HG03571 (cell line): Measurements from ENCODE around the gene LDB2.

Experiments
- ATAC-seq: cut with Tn5 transposase; IDR thresholded peaks from one replicate; pipeline ENCODE4 v1.9.1; 2021; ENCODE audit not compliant: unreplicated experiment

Gene LDB2

GRCh38 chr4:16608611-16609125 is 289.8 kb downstream of the LDB2 start:
- ATAC-seq = no peak

DNA sequence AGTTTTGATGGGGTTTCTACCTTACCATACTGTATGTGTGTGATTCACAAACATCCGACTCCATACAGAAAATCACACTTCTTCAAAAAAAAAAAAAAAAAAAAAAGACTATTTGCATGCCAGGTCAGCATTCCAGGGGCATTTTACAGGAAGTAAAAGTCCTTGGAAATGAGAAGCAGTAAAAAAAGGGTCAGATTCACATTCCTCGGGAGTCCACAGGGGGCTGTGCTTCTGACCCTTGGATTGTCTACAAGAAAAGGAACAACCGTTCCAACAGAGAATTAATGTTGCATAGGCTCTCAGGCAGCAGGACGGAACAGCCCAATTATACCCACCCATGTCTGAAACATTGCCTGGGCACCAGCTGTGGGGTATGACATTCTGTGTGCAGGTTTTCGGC is 290.3 kb downstream of the LDB2 start:
- ATAC-seq = no peak

DNA sequence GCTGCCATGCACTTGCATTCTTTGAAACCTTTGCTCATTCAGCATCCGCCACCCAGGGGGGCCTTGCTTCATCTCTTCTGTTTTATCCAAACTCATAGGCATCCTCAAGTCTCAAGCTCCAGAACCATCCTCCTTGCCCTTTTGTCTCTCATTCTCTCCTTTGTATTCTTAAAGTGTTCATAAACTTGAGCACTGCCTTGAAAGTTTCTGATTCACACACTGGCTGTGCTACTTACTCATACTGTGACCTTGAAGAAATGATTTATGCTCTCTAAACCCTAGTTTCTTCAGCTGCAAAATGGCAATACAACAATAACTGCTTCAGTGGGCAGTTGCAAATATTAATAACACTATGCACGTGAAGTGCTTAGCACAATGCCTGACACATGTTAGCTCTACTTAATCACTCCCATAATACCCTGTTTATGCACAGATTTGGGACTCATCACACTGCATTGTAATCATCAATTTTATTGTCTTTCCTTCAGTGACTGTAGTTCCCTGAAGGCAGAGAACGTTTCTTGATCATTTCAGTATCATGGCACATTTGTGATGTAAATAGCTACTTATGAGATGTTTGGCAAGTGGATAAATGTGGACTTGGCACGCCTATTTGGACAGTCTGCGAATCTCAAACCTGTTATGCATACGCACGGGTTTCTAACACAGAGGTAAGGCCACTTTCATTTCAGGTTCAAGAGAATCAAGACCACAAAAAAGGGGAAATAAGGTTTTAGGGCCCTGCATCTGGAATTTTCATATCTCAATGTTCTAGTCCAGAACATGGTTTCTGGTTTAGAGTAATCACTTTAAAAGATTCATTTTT is 291.0 kb downstream of the LDB2 start:
- no peak for ATAC-seq

DNA sequence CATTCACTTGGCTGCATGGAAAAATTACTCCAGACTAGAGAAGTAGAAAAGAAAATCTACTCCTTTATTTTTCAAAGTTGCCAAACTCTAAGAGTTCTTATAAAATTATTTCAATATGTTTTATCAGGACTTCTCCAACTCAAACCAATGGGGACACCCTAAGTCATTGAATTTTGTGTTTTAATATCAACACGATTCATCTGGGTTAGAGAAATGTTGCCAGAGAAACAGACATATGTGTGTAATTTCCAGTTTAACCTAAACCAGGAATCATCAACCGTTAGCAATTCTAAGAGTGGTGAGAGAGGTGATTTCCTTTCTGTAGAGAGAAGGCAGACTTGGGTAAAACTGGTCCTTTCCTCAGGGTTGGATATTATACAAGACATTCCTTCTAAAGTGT is 291.8 kb downstream of the LDB2 start:
- ATAC-seq = no peak

DNA sequence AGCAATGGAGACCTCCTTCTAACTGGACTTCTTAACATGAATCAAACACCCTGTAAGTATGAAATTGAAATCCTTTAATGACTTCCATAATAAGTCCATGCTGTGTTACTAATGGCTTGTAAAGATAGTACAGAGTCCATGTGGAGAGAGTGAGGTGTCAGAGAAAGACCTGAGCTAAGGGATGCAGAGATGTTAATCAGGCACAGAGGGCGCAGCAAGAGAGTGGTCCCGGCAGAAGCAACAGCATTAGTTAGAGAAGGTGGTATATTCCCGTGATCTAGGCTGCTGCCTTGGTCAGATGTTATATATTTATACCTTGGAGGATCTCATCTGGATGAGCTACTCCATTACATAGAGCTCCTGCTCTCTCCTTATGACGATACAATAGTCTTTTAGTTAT is 295.3 kb downstream of the LDB2 start:
- ATAC-seq = no peak

DNA sequence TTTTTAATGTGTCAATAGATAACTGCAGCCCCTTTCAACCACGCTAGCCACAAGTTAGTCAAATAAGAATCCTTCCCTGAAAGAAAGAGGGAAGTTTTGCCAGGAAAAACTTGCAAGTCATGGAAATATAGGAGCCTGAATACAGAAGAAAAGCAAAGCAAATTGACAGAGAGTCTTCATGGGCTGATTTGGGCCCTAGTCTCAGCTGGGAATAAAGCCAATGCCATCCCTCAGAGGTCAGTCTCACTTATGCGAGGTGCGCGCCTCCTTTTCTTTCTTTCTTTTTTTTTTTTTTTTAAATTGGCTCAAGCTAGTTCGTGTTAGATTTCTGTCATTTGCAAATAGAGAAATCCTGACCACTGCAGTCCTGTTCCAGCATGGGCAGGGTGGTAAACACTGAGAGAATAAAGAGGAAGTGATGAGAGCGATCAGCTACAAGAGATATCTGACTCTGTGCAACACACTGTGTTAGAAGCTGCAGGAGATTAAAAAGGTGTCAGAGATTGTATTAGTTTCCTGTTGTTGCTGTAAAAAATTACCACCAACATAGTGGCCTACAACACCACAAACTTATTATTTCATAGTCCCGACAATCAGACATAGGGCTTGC is 299.7 kb downstream of the LDB2 start:
- ATAC-seq = no peak

DNA sequence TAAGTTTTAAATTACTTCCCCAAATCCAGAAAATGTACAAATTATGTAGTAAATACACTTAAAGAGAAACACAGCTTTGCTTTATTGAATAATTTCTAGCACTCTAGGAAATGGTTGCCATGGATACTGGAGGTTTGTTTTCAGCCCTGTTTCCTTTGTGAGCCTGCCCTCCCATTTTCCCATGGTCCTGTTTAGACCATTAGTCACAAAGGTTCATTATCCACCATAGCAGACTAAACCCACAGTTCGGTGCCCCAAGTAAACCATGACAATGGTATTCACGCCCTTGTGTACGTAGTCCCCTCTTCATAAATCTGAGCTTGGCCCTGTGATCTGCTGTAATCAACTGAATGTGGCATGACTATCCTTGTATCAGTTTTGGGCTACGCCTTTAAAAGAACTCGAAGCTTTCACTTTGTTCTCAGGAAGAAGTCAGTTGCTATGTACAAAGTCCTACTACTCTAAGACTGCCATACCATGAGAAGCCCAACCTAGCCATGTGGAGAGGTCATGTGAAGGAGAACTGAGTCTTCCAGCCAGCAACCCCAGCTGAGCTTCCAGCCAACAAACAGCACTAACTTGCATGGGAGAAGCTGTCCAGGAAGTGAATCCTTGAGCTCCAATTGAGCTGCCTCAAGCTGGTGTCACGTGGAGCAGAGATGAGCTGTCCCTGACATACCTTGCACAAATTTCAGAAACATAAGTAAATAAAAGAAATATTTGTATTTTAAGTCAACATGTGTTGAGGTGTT is 300.4 kb downstream of the LDB2 start:
- ATAC-seq = no peak

- ATAC-seq = no peak
These were observed 301.0 kb downstream of the LDB2 start for GRCh38 chr4:16597443-16597842.

DNA sequence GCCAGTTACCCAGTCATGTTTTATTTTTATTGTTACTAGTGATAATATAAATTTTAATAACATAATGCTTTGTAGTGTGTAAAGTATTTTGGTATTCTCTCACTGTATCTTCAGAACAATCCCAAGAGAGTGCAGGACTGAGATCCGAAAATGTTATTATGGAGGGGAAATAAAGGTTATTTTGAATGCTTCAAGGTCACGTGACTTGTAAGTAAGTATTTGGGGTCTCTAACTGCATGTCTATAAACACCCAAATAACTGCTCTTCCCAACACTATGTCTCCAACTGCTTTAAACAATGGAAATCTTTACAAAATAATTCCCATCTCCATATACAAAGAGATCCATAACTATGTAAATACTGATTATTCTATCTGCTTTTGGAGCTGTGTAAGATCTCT is 302.2 kb downstream of the LDB2 start:
- no peak for ATAC-seq

DNA sequence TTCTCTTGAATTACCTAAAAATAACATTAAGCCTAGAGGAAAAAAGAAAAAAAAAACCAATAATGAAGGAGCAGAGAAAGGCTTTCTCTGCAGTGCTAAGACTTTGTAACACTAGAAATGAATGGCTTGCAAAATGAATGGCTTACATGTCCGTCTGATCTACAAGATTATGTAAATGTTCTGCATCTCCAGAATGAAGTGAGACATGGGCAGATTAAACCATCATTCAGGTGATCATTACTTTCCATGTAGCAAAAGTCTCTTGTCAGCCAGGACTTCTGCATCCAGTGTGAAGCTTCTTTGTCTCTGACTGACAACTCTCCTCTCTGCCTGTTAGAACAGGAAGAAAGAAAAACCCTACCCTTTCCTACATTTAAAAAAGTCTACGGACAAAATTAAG is 304.3 kb downstream of the LDB2 start:
- ATAC-seq = no peak

- ATAC-seq = no peak
These were observed 305.1 kb downstream of the LDB2 start for GRCh38 chr4:16593386-16593785.

DNA sequence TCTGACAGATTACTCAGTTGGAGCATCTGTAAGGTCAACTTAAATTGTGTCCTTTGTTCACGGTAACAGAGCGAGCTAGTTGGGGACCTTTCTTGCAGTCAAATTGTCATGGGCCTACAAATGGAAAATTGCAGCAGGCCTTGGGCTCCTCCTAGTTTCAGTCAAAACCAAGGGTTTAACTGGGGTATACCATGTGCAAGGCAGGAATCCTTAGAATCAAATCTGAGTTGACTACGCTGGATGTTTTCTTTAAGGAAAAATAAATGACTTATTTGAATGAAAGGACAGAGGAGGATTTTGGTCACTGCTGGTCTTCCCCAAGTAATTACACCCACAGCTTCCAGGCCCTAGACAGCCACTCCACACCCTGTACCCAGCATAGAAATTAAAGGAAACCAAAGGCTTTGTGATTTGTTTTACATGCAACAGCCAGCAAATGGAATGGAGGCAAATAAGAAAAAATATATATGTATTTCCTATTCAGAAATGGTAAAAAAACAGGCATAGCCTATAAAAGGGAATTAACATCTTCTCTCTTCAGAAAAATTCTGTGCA is 307.1 kb downstream of the LDB2 start:
- no peak for ATAC-seq

- ATAC-seq = no peak
These were observed 307.6 kb downstream of the LDB2 start for GRCh38 chr4:16590797-16591196.

- no peak for ATAC-seq
These were observed 309.8 kb downstream of the LDB2 start for GRCh38 chr4:16588651-16589050.

DNA sequence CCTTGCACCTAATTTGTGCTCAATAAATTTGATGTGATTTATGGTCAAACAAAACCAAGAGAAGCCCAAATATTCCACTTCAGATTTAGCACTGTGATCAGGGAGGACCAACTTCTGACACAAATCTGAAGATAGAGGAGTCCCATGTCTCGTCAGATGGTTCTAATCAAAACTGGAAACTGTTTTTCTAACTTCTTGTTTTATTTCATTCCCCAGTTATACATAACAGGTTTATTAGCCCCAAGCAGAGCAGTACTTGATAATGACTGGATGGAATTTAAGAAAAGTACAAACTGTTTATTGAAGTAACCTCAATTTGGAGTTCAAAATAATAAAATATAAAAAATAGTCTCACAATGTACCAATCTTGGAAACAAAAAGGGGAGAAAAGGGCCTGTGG is 310.3 kb downstream of the LDB2 start:
- no peak for ATAC-seq

DNA sequence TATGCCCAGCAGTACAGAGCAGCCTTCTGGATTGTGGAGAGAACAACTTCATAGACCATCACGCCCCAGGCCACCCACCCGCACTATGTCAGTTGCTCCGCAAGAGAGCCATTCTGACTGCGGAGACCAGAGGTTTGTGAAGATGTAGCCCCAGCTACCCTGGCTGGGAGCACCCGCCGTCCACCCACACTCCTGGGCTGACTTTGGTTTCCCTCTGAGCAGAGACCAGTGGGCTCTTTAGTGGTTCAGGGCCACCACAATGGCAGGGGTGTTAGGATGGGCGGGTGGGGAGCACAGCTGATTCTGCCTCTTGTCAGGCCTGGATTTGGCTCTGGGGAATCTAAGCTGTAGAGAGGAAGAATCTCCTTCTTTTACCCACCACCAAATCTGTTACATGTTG is 313.4 kb downstream of the LDB2 start:
- ATAC-seq = no peak

GRCh38 chr4:16583764-16584163 is 314.7 kb downstream of the LDB2 start:
- ATAC-seq = no peak

DNA sequence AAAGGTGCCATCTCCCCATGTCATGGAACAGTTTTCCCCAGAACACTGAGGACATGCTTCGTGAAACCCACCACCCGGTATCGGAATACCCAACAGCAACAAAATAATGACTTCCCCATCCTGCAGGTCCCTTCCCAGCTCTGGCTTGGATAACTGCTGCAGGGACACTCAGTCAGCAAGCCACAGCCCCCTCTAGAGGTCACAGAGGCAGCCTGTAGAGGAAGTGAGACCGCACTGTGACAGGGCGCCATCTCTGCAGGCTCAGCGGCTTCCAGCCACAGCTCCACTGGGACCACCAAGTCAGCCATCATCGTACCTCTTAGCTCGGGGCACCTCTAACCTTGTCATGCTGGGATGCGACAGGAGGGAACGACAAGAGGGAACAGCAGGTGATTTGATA is 315.9 kb downstream of the LDB2 start:
- ATAC-seq = no peak

GRCh38 chr4:16582036-16582435 is 316.4 kb downstream of the LDB2 start:
- ATAC-seq = no peak

- ATAC-seq = no peak
These were observed 317.3 kb downstream of the LDB2 start for GRCh38 chr4:16581117-16581516.

GRCh38 chr4:16580514-16580913 is 317.9 kb downstream of the LDB2 start:
- no peak for ATAC-seq

GRCh38 chr4:16579866-16580265 is 318.6 kb downstream of the LDB2 start:
- ATAC-seq = no peak
